Lower lobe of right lung (tissue), 2 donors: ENCODE measurements around the gene ALDH3B1. TPM values are rescaled to one million over a fixed set of nuclear protein-coding genes. Genes with fewer than 3 reads are reported as not detected.

ENCODE experiments used
- ATAC-seq, 2 donors: fragments of 200-7000 bp; cut with Tn5 transposase; one replicate each; pipeline ENCODE4 v1.9.1; 2020 to 2022; ENCODE audit warnings: mild to moderate bottlenecking in 2 of 2, moderate library complexity in 2 of 2
- DNase-seq: peaks from one replicate; pipeline ENCODE4 v3.0.0-alpha.2; 2020
- H3K27ac ChIP-seq: fragments of 200-600 bp; one replicate; pipeline ENCODE4 v1.8.0; 2022
- H3K27me3 ChIP-seq: fragments of 200-600 bp; one replicate; pipeline ENCODE4 v1.8.0; 2022; ENCODE audit warnings: low read depth
- H3K36me3 ChIP-seq: fragments of 200-600 bp; one replicate; pipeline ENCODE4 v1.8.0; 2022; ENCODE audit warnings: mild to moderate bottlenecking
- H3K4me1 ChIP-seq: fragments of 200-600 bp; one replicate; pipeline ENCODE4 v1.8.0; 2022
- H3K4me3 ChIP-seq: fragments of 200-600 bp; one replicate; pipeline ENCODE4 v1.8.0; 2022; ENCODE audit warnings: mild to moderate bottlenecking
- H3K9me3 ChIP-seq: fragments of 200-600 bp; one replicate; pipeline ENCODE4 v1.8.0; 2022
- CTCF ChIP-seq: fragments of 200-600 bp; IDR thresholded peaks from one replicate; pipeline ENCODE4 v1.8.0; 2022; ENCODE audit warnings: antibody characterized with exemption, mild to moderate bottlenecking
- intact Hi-C: fragments of 100-400 bp; cut with DNase I; formaldehyde crosslinking; loops from one replicate; pipeline ENCODE4 v1.11.0; 2022
- total RNA-seq: library from RNA; stranded (reverse); fragmentation: NEBNext Ultra II Directional; extraction: Animal tissue kit (Norgen Biotek cat#: 25700); gene quantifications from one replicate; pipeline ENCODE4 v1.2.1, GENCODE V29; 2021
- donor health status: DM: no; HTN: yes; CAD: no; lungs with severe emphysema.

Gene ALDH3B1
- total RNA-seq, 1 donor from 2014 or later = 104 TPM

DNA sequence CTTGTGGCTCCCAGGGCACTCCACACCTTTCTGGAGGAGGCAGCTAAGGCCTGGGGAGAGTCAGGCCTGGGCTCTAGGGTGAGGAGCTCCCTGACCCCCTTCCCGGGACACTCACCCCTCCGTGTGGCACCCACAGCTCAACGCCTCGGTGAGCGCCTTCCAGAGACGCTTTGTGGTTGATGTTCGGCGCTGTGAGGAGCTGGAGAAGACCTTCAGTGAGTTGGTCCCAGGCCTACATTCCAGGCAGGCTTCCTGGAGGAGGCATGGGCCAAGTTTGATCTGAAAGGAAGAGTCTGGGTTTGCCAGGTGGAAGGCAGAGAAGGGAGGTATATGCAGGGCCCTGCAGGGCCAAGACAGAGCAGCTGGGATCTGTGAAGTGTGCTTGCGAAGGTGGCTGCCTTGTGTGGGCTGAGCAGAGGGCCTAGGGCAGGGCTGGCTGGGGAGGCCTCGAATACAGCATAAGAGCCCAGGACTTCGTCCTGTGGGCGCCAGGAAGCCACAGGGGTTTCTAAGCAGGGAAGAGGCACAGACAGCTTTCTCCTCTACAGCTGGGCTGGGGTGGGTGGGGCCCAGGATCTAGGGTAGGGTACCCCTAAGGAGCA is 31.6 kb downstream of the ALDH3B1 start:
- intact Hi-C loops = no loop called here
- Histone ChIP-seq H3K36me3 (peaks cover 59% of the 10 kb centered on the region), H3K27ac (peak overlapping the region; percentile 93)

GRCh38 chr11:68042219-68043028 is 32.3 kb downstream of the ALDH3B1 start:
- Histone ChIP-seq H3K4me3 (no peak overlapping the region), H3K27me3 (no peaks in the 10 kb centered on the region), H3K4me1 (peaks cover 41% of the 10 kb centered on the region), H3K36me3 (peaks cover 65% of the 10 kb centered on the region), H3K9me3 (no peaks in the 10 kb centered on the region), H3K27ac (no peak overlapping the region)
- ATAC-seq (no peak), DNase-seq (no peak)
- TF ChIP-seq CTCF = no peak
- intact Hi-C loops = no loop called here

More for the DNA sequence above, 31.6 kb downstream of the ALDH3B1 start:
- DNase-seq = peak; percentile 41
- Histone ChIP-seq H3K4me3 (no peak overlapping the region), H3K27me3 (no peaks in the 10 kb centered on the region), H3K9me3 (no peaks in the 10 kb centered on the region), H3K4me1 (peaks cover 48% of the 10 kb centered on the region)
- no peak for ATAC-seq
- no peak for TF ChIP-seq CTCF

DNA sequence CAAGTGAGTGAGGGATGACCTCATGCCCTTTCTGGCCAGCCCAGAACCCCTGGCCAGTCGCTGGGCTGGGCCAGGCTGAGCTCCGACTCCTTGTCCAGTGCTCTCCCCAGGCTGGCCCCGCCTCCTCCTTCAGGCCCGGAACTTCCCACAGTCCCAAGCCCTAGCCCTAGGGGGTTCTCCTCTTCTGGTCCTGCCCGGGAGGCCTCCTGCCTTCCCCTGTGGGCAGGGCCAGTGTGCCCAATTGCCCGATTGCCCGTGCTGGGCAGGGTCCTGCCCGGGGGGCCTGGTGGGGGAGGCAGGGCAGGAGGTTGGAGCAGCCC is 32.9 kb downstream of the ALDH3B1 start:
- H3K9me3 ChIP-seq = no peaks in the 10 kb centered on the region
- peaks cover 70% of the 10 kb centered on the region for H3K36me3 ChIP-seq
- no peak for ATAC-seq
- H3K4me3 ChIP-seq = no peak overlapping the region
- H3K27ac ChIP-seq = no peak overlapping the region
- intact Hi-C loops = no loop called here
- TF ChIP-seq CTCF = no peak
- H3K27me3 ChIP-seq = no peaks in the 10 kb centered on the region
- H3K4me1 ChIP-seq = peaks cover 35% of the 10 kb centered on the region
- DNase-seq = peak; percentile 43

GRCh38 chr11:68043349-68044144 is 33.4 kb downstream of the ALDH3B1 start:
- Histone ChIP-seq H3K9me3 (no peaks in the 10 kb centered on the region), H3K4me1 (peaks cover 30% of the 10 kb centered on the region), H3K4me3 (no peak overlapping the region), H3K36me3 (peaks cover 76% of the 10 kb centered on the region), H3K27ac (no peak overlapping the region), H3K27me3 (no peaks in the 10 kb centered on the region)
- no peak for DNase-seq
- ATAC-seq = no peak
- intact Hi-C loops = no loop called here
- TF ChIP-seq CTCF = no peak

DNA sequence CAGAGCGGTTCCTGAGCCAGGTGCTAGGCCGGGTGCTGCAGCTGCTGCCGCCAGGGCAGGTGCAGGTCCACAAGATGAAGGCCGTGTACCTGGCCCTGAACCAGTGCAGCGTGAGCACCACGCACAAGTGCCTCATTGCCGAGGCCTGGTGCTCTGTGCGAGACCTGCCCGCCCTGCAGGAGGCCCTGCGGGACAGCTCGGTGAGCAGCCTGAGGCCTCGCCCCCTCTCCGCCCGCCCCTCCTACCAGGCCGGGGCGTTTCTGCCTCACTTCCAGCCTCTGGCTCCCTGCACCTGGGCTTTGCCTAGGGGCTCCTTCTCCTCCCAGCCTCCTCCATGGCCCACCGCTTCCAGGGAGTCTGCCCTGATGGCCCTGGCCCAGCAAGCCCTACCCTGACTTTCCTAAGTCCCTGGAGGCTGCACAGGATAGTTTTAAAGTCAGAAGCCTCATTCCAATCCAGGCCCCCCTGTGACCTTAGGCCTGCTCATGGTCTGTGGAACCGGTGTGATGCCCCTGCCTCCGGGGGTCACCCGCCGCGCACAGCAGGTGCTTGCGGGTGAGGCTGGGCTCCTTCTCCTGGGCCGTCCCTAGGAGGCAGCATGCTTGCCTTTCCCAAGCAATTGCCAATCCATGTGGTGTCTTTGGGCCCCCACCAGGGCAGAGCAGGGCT is 34.2 kb downstream of the ALDH3B1 start:
- Histone ChIP-seq H3K27ac (no peak overlapping the region), H3K36me3 (peaks cover 83% of the 10 kb centered on the region), H3K27me3 (no peaks in the 10 kb centered on the region), H3K4me3 (no peak overlapping the region), H3K9me3 (no peaks in the 10 kb centered on the region), H3K4me1 (peaks cover 24% of the 10 kb centered on the region)
- no peak for TF ChIP-seq CTCF
- intact Hi-C loops = no loop called here
- ATAC-seq (no peak), DNase-seq (peak; percentile 34)
